ENCODE results near the gene ACAA2. TPM values are rescaled to one million over a fixed set of nuclear protein-coding genes. Genes with fewer than 3 reads are reported as not detected.

Gene ACAA2
- total and polyA plus RNA-seq, 2 experiments from 2014 or later: 91.1 to 126 TPM

DNA sequence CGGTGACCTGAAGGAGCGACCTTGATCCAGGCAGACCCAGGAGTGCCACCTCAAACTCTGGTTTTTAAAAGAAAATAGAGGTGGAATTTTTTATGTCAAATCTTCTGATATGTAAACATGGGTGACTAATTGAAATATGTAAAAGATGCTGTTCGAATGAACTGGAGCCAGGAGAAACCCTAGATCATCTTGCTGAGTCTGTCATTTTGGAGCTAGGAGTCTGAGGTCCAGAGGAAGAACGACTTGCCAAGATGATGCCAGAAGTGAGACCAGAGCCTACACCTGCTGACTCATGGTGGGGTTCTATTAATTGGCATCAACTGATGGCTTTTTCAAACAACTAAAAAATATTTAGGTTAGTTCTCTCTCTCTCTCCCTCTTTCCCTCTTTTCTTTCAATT, 74.1 kb downstream of the ACAA2 start (continued):
- TF ChIP-seq, protein P1, sequence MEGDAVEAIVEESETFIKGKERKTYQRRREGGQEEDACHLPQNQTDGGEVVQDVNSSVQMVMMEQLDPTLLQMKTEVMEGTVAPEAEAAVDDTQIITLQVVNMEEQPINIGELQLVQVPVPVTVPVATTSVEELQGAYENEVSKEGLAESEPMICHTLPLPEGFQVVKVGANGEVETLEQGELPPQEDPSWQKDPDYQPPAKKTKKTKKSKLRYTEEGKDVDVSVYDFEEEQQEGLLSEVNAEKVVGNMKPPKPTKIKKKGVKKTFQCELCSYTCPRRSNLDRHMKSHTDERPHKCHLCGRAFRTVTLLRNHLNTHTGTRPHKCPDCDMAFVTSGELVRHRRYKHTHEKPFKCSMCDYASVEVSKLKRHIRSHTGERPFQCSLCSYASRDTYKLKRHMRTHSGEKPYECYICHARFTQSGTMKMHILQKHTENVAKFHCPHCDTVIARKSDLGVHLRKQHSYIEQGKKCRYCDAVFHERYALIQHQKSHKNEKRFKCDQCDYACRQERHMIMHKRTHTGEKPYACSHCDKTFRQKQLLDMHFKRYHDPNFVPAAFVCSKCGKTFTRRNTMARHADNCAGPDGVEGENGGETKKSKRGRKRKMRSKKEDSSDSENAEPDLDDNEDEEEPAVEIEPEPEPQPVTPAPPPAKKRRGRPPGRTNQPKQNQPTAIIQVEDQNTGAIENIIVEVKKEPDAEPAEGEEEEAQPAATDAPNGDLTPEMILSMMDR (conservative IDR thresholded peaks at IDR 0.05; ENCODE audit: low read depth in 2 of 2): no peak
- TF ChIP-seq ZNF331 (CRISPR knock-in tag; IDR thresholded peaks at IDR 0.05; ENCODE audit: low read depth) (no peak), POLR2AphosphoS5 (IDR thresholded peaks at IDR 0.05; ENCODE audit: low read depth) (no peak), NANOG (IDR thresholded peaks at IDR 0.05; ENCODE audit: borderline replicate concordance) (no peak), CREB1 (CRISPR knock-in tag; IDR thresholded peaks at IDR 0.05; ENCODE audit: low read depth) (no peak), STAT1 (IDR thresholded peaks at IDR 0.05; ENCODE audit: unreplicated experiment) (no peak), JUNB (IDR thresholded peaks at IDR 0.05; ENCODE audit: unreplicated experiment) (no peak)
- TF ChIP-seq, protein P2, sequence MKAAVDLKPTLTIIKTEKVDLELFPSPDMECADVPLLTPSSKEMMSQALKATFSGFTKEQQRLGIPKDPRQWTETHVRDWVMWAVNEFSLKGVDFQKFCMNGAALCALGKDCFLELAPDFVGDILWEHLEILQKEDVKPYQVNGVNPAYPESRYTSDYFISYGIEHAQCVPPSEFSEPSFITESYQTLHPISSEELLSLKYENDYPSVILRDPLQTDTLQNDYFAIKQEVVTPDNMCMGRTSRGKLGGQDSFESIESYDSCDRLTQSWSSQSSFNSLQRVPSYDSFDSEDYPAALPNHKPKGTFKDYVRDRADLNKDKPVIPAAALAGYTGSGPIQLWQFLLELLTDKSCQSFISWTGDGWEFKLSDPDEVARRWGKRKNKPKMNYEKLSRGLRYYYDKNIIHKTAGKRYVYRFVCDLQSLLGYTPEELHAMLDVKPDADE (IDR thresholded peaks at IDR 0.05): no peak
- TF ChIP-seq, protein P3, sequence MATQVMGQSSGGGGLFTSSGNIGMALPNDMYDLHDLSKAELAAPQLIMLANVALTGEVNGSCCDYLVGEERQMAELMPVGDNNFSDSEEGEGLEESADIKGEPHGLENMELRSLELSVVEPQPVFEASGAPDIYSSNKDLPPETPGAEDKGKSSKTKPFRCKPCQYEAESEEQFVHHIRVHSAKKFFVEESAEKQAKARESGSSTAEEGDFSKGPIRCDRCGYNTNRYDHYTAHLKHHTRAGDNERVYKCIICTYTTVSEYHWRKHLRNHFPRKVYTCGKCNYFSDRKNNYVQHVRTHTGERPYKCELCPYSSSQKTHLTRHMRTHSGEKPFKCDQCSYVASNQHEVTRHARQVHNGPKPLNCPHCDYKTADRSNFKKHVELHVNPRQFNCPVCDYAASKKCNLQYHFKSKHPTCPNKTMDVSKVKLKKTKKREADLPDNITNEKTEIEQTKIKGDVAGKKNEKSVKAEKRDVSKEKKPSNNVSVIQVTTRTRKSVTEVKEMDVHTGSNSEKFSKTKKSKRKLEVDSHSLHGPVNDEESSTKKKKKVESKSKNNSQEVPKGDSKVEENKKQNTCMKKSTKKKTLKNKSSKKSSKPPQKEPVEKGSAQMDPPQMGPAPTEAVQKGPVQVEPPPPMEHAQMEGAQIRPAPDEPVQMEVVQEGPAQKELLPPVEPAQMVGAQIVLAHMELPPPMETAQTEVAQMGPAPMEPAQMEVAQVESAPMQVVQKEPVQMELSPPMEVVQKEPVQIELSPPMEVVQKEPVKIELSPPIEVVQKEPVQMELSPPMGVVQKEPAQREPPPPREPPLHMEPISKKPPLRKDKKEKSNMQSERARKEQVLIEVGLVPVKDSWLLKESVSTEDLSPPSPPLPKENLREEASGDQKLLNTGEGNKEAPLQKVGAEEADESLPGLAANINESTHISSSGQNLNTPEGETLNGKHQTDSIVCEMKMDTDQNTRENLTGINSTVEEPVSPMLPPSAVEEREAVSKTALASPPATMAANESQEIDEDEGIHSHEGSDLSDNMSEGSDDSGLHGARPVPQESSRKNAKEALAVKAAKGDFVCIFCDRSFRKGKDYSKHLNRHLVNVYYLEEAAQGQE (IDR thresholded peaks at IDR 0.05; ENCODE audit: unreplicated experiment): no peak

DNA sequence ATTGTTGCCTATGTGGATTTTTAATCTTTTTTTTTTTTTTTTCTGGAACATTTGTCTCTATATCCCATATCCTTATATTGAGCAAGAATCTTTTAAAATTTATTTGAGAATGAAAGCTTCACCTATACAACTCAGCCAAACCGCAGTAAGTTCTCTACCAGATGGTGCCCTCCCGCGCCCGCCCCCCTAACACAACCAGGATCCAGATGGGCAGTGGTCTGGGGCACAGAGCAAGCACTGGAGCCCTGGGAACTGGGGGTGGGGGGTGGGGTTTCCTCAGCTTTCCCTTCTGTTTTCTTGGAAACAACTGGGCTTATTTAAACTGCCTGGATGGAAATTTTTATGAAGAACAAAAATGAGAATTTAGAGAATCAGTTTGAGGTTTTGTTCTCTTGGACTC, 74.6 kb downstream of the ACAA2 start:
- H3K4me1 ChIP-seq (ENCODE audit: insufficient read depth): peaks cover 3% of the 10 kb centered on the region; the same call in 1 of the 2 replicates
- H3K9me2 ChIP-seq (ENCODE audit: insufficient read depth): peaks cover 4% of the 10 kb centered on the region; the same call in 1 of the 2 replicates
- no peak overlapping the region for H3K27ac ChIP-seq (ENCODE audit: low read depth)
- no peaks in the 10 kb centered on the region for H3K79me2 ChIP-seq (replicated peaks; ENCODE audit: insufficient read depth)
- no peaks in the 10 kb centered on the region for H3K36me3 Mint-ChIP-seq (ENCODE audit: low read depth)
- no peak overlapping the region for H3K4me3 Mint-ChIP-seq
- H3K27ac Mint-ChIP-seq: no peak overlapping the region
- H2AFZ ChIP-seq: no peak overlapping the region
- H3K4me2 ChIP-seq: no peak overlapping the region
- no peaks in the 10 kb centered on the region for H4K20me1 ChIP-seq (replicated peaks; ENCODE audit: insufficient read depth)
- no peak for DNase-seq (ENCODE audit: low spot score)
- no peaks in the 10 kb centered on the region for H3K36me3 ChIP-seq (ENCODE audit: insufficient read depth)
- no peaks in the 10 kb centered on the region for H3K27me3 Mint-ChIP-seq (ENCODE audit: insufficient read depth, low read depth, poor library complexity)
- no peak for ATAC-seq
- H3K4me3 ChIP-seq: no peak overlapping the region
- H3K27me3 ChIP-seq (ENCODE audit: insufficient read depth): no peaks in the 10 kb centered on the region
- no peaks in the 10 kb centered on the region for H3F3A ChIP-seq (replicated peaks; ENCODE audit: low read depth)
- H3K4me1 Mint-ChIP-seq: peaks cover 3% of the 10 kb centered on the region
- no peaks in the 10 kb centered on the region for H3K9me3 Mint-ChIP-seq
- TF ChIP-seq EZH2phosphoT487 (IDR thresholded peaks at IDR 0.05; ENCODE audit: unreplicated experiment) (no peak), ZNF331 (CRISPR knock-in tag; IDR thresholded peaks at IDR 0.05; ENCODE audit: low read depth) (no peak), STAT1 (IDR thresholded peaks at IDR 0.05; ENCODE audit: unreplicated experiment) (no peak), JUNB (IDR thresholded peaks at IDR 0.05; ENCODE audit: unreplicated experiment) (no peak), ZNF114 (CRISPR knock-in tag; IDR thresholded peaks at IDR 0.05) (no peak), POLR2AphosphoS5 (IDR thresholded peaks at IDR 0.05; ENCODE audit: low read depth) (no peak), EZH2 (IDR thresholded peaks at IDR 0.05; ENCODE audit: low read depth, unreplicated experiment) (no peak)
- TF ChIP-seq, protein P1 (conservative IDR thresholded peaks at IDR 0.05; ENCODE audit: low read depth in 2 of 2): no peak
- TF ChIP-seq, protein P3 (IDR thresholded peaks at IDR 0.05; ENCODE audit: unreplicated experiment): no peak

All from GM23338 (cell line).